ENCODE data around the gene PICK1. TPM values are rescaled to one million over a fixed set of nuclear protein-coding genes. Genes with fewer than 3 reads are reported as not detected.

Gene PICK1
- total and polyA plus RNA-seq, 2 of the 8 experiments (the other 6 are each of a cell fraction or from before 2014, with no cell fraction given), result 20.4 to 22.9 TPM

DNA sequence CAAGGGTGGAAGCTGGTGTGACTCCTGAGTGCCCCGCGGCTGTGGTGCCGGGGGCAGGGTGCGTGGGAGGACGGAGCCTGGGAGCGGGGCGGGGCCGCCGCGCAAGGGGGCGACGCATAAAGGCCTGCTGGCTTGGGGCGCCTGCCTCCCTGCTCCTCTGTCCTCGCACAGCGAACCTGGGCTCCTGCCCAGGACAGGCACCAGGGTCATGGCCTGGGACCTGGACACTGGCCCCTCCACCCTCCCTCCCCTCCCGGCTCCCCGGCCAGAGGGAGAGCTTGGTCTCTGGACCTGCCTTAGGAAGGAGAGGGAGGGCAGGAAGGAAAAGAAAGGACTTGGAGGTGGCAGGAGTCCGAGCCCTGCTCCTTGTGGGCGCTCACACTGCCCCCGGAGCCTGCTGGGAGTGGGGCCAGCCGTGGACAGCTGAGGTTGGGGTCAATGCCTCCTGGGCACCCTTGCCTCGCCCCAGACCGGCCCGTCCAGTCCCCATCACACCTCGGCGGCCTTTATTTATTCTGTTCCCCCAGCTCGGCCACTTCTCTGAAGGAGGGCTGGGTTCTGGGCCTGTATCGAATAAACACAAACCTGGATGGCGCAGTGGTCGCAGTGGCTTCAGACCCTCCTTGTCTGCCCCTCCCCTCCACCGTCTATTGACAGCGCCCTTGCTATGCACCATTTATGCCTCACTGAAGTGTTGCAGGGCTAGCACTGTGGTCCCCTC, 18.1 kb downstream of the PICK1 start (continued):
- TF ChIP-seq, protein P1, sequence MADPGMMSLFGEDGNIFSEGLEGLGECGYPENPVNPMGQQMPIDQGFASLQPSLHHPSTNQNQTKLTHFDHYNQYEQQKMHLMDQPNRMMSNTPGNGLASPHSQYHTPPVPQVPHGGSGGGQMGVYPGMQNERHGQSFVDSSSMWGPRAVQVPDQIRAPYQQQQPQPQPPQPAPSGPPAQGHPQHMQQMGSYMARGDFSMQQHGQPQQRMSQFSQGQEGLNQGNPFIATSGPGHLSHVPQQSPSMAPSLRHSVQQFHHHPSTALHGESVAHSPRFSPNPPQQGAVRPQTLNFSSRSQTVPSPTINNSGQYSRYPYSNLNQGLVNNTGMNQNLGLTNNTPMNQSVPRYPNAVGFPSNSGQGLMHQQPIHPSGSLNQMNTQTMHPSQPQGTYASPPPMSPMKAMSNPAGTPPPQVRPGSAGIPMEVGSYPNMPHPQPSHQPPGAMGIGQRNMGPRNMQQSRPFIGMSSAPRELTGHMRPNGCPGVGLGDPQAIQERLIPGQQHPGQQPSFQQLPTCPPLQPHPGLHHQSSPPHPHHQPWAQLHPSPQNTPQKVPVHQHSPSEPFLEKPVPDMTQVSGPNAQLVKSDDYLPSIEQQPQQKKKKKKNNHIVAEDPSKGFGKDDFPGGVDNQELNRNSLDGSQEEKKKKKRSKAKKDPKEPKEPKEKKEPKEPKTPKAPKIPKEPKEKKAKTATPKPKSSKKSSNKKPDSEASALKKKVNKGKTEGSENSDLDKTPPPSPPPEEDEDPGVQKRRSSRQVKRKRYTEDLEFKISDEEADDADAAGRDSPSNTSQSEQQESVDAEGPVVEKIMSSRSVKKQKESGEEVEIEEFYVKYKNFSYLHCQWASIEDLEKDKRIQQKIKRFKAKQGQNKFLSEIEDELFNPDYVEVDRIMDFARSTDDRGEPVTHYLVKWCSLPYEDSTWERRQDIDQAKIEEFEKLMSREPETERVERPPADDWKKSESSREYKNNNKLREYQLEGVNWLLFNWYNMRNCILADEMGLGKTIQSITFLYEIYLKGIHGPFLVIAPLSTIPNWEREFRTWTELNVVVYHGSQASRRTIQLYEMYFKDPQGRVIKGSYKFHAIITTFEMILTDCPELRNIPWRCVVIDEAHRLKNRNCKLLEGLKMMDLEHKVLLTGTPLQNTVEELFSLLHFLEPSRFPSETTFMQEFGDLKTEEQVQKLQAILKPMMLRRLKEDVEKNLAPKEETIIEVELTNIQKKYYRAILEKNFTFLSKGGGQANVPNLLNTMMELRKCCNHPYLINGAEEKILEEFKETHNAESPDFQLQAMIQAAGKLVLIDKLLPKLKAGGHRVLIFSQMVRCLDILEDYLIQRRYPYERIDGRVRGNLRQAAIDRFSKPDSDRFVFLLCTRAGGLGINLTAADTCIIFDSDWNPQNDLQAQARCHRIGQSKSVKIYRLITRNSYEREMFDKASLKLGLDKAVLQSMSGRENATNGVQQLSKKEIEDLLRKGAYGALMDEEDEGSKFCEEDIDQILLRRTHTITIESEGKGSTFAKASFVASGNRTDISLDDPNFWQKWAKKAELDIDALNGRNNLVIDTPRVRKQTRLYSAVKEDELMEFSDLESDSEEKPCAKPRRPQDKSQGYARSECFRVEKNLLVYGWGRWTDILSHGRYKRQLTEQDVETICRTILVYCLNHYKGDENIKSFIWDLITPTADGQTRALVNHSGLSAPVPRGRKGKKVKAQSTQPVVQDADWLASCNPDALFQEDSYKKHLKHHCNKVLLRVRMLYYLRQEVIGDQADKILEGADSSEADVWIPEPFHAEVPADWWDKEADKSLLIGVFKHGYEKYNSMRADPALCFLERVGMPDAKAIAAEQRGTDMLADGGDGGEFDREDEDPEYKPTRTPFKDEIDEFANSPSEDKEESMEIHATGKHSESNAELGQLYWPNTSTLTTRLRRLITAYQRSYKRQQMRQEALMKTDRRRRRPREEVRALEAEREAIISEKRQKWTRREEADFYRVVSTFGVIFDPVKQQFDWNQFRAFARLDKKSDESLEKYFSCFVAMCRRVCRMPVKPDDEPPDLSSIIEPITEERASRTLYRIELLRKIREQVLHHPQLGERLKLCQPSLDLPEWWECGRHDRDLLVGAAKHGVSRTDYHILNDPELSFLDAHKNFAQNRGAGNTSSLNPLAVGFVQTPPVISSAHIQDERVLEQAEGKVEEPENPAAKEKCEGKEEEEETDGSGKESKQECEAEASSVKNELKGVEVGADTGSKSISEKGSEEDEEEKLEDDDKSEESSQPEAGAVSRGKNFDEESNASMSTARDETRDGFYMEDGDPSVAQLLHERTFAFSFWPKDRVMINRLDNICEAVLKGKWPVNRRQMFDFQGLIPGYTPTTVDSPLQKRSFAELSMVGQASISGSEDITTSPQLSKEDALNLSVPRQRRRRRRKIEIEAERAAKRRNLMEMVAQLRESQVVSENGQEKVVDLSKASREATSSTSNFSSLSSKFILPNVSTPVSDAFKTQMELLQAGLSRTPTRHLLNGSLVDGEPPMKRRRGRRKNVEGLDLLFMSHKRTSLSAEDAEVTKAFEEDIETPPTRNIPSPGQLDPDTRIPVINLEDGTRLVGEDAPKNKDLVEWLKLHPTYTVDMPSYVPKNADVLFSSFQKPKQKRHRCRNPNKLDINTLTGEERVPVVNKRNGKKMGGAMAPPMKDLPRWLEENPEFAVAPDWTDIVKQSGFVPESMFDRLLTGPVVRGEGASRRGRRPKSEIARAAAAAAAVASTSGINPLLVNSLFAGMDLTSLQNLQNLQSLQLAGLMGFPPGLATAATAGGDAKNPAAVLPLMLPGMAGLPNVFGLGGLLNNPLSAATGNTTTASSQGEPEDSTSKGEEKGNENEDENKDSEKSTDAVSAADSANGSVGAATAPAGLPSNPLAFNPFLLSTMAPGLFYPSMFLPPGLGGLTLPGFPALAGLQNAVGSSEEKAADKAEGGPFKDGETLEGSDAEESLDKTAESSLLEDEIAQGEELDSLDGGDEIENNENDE (IDR thresholded peaks at IDR 0.05; ENCODE audit: insufficient replicate concordance, low read length), result no peak
- TF ChIP-seq TCF12 (IDR thresholded peaks at IDR 0.05; ENCODE audit: low read depth, low read length) (no peak), CEBPB (IDR thresholded peaks at IDR 0.05; ENCODE audit: low read depth, low read length) (no peak), SP2 (IDR thresholded peaks at IDR 0.05; ENCODE audit: low read length) (no peak), CHD1 (IDR thresholded peaks at IDR 0.05; ENCODE audit: low read depth, low read length) (no peak), POLR2AphosphoS5 (IDR thresholded peaks at IDR 0.05; ENCODE audit: low read depth, low read length) (no peak), BACH1 (IDR thresholded peaks at IDR 0.05; ENCODE audit: low read length) (no peak)
